Activated T-helper 1 cell treated with anti-CD3 and anti-CD28 coated beads, Interleukin-2, amount 50 U/mL, for 16 hours (primary cell): ENCODE data around the gene HSD17B1.
A peak's percentile ranks its signal among the peaks of the same experiment; 100 is the strongest.
"Not testable (repeated sequence)": the region's sequence is repeated elsewhere in the genome, so short reads cannot be mapped to it uniquely, and the experiment has no call there.

Experiments used
- DNase-seq, 2 donors: peaks; one replicate each; pipeline ENCODE4 v3.0.0-alpha.2; 2020; ENCODE audit warnings: low read depth in 1 of 2, low spot score in 1 of 2

HSD17B1 gene

DNA sequence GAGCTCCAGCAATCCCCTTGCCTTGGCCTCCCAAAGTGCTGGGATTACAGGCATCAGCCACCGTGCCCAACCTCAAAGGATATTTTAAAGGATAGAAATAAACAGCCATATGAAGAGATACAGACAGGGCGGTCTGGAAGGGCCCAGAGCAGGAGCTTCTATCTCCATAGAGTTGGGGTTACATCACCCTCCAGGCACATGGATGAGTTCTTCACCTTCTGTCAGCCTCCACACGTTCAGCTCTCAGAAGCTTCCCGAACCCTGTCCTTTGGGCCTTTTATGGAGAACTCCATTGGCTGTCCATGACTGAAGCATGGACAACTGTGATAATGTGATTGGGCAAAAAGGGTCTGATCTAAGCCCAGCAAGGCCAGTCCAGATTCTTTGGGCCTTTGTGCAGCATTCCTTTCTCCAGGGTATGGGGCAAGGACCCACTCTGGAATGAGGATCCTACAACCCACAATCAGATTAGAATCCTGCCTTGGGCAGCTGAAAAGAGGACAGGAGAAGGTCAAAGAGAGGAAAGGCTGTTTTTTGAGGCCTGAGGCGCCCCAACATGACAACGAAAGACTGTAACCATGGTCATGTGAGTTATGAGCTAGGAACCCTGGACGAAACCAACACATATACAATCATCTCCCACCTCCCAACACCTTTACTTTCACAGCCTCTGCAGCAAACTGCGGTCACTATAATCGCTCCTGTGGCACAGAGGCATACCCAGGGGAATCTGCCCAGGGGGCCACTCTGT, 6.8 kb upstream of the HSD17B1 start:
- not testable (repeated sequence) for DNase-seq

GRCh38 chr17:42547001-42547461, 5.7 kb upstream of the HSD17B1 start:
- no peak for DNase-seq

DNA sequence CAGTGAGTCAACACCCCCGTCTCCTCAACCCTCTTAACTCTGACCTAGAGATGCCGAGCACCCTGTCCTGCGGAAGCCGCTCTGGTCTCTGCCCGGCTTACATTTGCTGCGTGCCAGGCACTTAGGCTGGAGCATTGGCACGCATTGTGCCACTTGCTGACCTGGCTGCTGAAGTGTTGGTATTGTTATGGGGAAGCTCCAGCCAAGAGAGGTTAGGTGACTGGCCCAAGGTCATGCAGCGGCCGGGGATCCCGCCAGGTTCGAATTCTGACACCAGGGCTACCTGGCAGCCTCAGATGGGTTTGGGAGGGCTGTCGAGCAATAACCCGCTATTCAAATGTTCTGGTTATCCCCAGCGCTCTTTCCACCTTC, 5.0 kb upstream of the HSD17B1 start:
- DNase-seq, result no peak

- DNase-seq, result peak; percentile 51 to 63
Observed at GRCh38 chr17:42548070-42548837, 4.5 kb upstream of the HSD17B1 start.

- no peak for DNase-seq
Observed at GRCh38 chr17:42548993-42549755, 3.5 kb upstream of the HSD17B1 start.

DNA sequence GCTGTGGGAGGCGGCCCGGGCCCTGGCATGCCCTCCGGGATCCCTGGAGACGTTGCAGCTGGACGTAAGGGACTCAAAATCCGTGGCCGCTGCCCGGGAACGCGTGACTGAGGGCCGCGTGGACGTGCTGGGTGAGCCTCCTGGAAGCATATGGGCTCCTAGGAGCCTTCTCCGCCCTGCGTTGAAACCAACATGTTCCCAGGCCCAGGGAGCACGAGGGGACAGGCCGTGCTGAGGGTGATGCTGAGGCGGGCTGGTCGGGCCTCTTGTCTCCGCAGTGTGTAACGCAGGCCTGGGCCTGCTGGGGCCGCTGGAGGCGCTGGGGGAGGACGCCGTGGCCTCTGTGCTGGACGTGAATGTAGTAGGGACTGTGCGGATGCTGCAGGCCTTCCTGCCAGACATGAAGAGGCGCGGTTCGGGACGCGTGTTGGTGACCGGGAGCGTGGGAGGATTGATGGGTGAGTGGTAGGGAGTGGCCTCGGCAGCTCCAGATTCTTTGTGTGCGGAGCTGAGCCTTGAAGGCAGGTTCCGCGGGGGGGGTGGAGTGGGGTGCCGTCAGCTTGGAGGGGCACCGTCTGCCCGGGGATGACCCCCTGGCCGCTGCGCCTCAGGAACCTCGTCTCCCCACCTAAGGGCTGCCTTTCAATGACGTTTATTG, 567 bp downstream of the HSD17B1 start:
- DNase-seq, result no peak

DNA sequence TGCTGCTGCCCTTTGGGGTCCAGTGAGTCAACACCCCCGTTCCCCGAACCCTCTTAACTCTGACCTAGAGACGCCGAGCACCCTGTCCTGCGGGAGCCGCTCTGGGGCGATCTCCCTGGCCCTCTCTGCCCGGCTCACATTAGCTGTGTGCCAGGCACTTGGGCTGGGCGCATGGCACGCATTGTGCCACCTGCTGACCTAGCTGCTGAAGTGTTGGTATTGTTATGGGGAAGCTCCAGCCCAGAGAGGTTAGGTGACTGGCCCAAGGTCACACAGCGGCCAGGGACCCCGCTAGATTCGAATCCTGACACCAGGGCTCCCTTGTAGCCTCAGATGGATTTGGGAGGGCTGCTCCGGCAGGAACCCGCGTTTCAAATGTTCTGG, 1.1 kb downstream of the HSD17B1 start:
- no peak for DNase-seq

- DNase-seq, result peak; percentile 53 to 60
Observed at GRCh38 chr17:42554250-42555121, 1.8 kb downstream of the HSD17B1 start.

DNA sequence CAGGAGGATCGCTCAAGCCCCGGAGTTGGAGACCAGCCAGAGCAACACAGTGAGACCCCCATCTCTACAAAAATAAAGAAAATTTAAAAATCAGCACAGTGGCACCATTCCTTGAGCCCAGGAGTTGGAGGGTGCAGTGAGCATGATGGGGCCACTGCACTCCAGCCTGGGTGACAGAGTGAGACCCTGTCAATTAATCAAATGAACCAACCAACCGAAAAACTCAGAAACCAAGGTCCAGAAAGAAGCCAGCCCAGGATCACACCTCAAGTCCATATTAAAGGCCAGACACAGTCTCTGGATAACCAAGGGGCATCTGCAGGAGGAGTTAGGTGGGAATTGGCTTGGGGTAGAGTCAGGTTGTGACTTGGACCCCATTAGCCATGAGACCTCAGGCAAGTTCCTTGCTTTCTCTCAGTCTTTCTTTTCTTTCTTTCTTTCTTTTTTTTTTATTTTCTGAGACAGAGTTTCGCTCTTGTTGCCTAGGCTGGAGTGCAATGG, 2.4 kb downstream of the HSD17B1 start:
- DNase-seq, result no peak

- not testable (repeated sequence) for DNase-seq
Observed at GRCh38 chr17:42555961-42556617, 3.4 kb downstream of the HSD17B1 start.

DNA sequence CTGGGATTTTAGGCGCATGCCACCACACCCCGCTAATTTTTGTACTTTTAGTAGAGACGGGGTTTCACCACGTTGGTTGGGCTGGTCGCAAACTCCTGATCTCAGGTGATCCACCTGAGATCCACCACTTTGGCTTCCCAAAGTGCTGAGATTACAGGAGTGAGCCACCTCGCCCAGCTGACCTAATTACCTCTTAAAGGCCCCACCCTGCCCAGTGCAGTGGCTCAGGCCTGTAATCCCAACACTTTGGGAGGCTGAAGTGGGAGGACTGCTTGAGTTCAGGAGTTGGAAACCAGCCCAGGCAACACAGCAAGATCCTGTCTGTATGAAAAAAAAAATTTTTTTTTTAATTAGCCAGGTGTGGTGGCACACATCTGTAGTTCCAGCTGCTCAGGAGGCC, 6.4 kb downstream of the HSD17B1 start:
- no peak for DNase-seq

DNA sequence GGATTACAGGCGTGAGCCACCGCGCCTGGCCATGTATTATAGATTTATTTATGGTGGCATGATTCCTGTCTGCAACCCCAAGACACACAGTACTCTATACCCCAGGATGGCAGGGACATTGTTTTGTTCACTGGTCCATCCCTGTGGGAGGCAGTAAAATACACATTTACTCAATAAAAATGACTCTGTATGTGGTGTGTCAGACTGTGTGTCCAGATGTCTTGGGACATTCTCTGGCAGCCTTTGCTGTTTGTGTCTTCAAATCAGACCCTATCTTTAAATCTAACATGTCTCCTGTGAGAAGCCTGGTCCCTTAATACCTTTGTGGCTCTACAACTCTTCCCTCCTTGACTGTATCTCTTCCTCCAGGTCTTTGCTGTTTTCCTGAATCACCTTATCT, 7.5 kb downstream of the HSD17B1 start:
- no peak for DNase-seq

DNA sequence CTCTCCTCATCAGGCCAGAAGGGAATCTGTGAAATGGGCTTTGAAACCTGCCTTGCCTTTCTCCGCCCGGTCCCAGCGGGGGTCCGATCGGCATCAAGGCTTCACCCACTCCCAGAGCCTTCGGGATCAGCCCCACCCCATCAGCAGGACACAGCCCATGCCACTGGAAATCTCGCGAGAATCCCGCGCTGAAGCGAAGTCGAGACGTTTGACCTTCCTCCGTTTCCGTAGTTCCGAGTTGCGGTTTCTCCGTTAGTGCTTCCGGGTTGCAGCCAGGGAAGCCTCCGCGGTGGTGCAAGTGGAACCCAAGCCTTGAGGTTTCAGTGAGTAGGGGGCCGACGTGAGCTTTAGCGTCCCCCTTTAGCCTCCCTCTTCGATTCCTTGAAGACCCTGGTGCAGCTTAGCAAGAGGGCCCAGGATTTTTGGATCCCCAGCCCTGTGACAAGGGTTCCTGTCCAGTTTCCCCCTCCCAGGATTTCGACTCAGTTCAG, 9.2 kb downstream of the HSD17B1 start, which contains the start of gene COASY:
COASY (plus strand) TSS at position 252 of the 491 bp plus-strand sequence. CDS start 475 bp downstream, outside the sequence.
- DNase-seq, result peak; percentile 83 to 85

DNA sequence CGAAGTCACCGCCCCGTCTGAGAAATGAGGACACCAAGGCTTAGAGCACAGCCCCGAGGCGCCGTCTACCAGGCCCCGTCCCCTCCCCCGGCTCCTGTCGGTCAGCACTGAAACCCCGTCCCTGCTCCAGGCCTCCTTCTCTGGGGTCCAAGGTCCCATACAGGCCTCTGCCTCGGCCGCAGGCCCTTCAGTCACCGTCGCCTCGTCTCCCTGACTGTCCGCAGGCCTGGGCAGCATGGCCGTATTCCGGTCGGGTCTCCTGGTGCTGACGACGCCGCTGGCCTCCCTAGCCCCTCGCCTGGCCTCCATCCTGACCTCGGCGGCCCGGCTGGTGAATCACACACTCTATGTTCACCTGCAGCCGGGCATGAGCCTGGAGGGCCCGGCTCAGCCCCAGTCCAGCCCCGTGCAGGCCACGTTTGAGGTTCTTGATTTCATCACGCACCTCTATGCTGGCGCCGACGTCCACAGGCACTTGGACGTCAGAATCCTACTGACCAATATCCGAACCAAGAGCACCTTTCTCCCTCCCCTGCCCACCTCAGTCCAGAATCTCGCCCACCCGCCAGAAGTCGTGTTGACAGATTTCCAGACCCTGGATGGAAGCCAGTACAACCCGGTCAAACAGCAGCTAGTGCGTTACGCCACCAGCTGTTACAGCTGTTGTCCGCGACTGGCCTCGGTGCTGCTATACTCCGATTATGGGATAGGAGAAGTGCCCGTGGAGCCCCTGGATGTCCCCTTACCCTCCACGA, 9.8 kb downstream of the HSD17B1 start:
- no peak for DNase-seq

GRCh38 chr17:42563143-42563509, 10.4 kb downstream of the HSD17B1 start:
- DNase-seq, result no peak

- no peak for DNase-seq
Observed at GRCh38 chr17:42563543-42563942, 10.8 kb downstream of the HSD17B1 start.

- no peak for DNase-seq
Observed at GRCh38 chr17:42563950-42564349, 11.2 kb downstream of the HSD17B1 start.

DNA sequence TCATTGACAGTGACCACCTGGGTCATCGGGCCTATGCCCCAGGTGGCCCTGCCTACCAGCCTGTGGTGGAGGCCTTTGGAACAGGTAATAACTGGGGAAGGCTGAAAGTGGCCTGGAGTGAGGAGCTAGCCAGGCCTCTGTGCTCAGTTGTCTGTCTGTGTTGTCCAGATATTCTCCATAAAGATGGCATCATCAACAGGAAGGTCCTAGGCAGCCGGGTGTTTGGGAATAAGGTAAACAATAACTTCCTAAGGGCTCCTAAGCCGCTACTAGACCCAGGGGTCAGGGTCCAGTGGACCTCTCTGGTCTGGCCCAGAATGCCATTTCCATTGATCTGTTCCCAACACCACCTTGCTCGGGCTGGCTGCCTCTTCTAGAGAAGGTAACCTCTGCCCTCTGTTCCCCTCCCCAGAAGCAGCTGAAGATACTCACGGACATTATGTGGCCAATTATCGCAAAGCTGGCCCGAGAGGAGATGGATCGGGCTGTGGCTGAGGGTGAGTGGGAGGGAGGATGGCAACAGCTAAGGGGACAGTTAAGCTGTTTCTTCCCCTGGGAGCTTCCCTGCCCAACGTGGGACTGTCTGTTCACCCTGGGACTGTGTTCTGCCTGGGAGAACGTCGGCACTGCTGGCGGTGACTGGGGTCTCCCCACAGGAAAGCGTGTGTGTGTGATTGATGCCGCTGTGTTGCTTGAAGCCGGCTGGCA, 12.2 kb downstream of the HSD17B1 start:
- DNase-seq, result no peak
